ENCODE results near the gene SMIM21. TPM values are rescaled to one million over a fixed set of nuclear protein-coding genes. Genes with fewer than 3 reads are reported as not detected.

SMIM21 gene
- total RNA-seq, 1 donor from 2014 or later, result not detected

- H3K9me3 ChIP-seq (replicated peaks), result no peaks in the 10 kb centered on the region
- no peak for DNase-seq
- no peaks in the 10 kb centered on the region for H3K36me3 ChIP-seq
- intact Hi-C loops (cut with micrococcal nuclease), result no loop called here
- no peaks in the 10 kb centered on the region for H3K27me3 ChIP-seq (ENCODE audit: low read depth)
- TF ChIP-seq CTCF (IDR thresholded peaks at IDR 0.05; ENCODE audit: borderline replicate concordance), result no peak
- H3K4me3 ChIP-seq, result no peak overlapping the region
- H3K4me1 ChIP-seq, result no peaks in the 10 kb centered on the region
- H3K27ac ChIP-seq (replicated peaks), result no peak overlapping the region
Observed at GRCh38 chr18:75471850-75472249, 44.3 kb upstream of the SMIM21 start.

GRCh38 chr18:75467851-75468250 is 40.3 kb upstream of the SMIM21 start:
- H3K4me1 ChIP-seq, result peaks cover under 1% of the 10 kb centered on the region
- no peak overlapping the region for H3K4me3 ChIP-seq
- no peak for TF ChIP-seq CTCF (IDR thresholded peaks at IDR 0.05; ENCODE audit: borderline replicate concordance)
- no peaks in the 10 kb centered on the region for H3K9me3 ChIP-seq (replicated peaks)
- no peaks in the 10 kb centered on the region for H3K36me3 ChIP-seq
- no peak for DNase-seq
- H3K27me3 ChIP-seq (ENCODE audit: low read depth), result no peaks in the 10 kb centered on the region
- intact Hi-C loops (cut with micrococcal nuclease), result no loop called here
- no peak overlapping the region for H3K27ac ChIP-seq (replicated peaks)

- no peak overlapping the region for H3K4me3 ChIP-seq
- H3K36me3 ChIP-seq, result no peaks in the 10 kb centered on the region
- no peak for DNase-seq
- no peak for TF ChIP-seq CTCF (IDR thresholded peaks at IDR 0.05; ENCODE audit: borderline replicate concordance)
- peaks cover 4% of the 10 kb centered on the region for H3K4me1 ChIP-seq
- H3K27ac ChIP-seq (replicated peaks), result no peak overlapping the region
- H3K27me3 ChIP-seq (ENCODE audit: low read depth), result no peaks in the 10 kb centered on the region
- H3K9me3 ChIP-seq (replicated peaks), result no peaks in the 10 kb centered on the region
- intact Hi-C loops (cut with micrococcal nuclease), result no loop called here
Observed at GRCh38 chr18:75467281-75467795, 39.8 kb upstream of the SMIM21 start.

DNA sequence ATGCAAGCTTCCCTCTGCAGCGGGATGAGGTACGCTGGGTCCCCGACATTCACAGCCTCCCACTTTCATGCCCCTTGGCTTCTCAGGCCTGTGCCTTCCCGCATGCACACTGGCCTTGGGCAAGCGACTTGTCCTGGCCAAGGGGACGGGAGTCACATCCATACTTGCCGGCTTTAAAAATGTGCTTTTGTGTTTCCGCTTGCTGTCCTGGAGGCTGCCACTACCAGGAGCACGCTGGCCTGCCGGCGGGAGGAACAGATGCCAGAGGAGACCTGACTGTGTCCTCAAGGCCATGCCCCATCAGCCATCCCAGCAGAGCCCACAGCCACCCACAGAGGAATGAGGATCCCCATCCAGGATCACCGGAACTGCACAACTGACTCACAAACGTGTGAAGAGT is 36.9 kb upstream of the SMIM21 start:
- Histone ChIP-seq H3K27me3 (ENCODE audit: low read depth) (no peaks in the 10 kb centered on the region), H3K36me3 (no peaks in the 10 kb centered on the region), H3K4me3 (no peak overlapping the region), H3K9me3 (replicated peaks) (no peaks in the 10 kb centered on the region), H3K4me1 (peaks cover 11% of the 10 kb centered on the region), H3K27ac (replicated peaks) (no peak overlapping the region)
- no peak for TF ChIP-seq CTCF (IDR thresholded peaks at IDR 0.05; ENCODE audit: borderline replicate concordance)
- intact Hi-C loops (cut with micrococcal nuclease), result no loop called here
- DNase-seq, result no peak

DNA sequence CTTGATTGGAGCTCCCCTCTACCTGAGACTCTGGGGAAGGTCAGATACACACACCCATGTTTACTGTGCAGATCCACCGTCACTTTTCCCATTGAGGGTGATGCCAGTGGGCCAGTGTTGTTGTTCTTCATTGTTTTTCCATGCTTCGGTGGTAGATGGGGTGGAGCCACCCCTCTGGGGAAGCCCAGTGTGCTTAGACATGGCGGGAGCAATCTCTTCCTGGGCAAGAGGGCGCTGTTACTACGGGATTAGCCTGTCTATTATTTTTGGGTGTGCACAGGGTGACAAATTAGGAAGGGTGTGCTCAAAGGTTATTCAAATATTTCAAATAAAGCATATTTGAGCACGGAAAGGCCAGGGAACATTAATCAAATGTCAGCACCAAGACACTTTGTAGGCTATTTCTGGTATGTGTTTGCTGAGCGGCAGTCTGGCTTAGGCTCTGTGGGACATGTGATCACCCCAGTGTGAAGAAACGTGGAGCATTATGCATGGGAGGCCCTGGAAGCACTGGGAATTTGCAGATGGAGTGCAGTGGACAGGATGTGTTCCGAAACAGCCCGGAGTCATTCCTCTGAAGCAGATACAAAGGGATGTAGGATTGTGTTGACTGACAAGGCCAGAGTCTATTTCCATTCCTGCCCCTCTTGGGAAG is 34.8 kb upstream of the SMIM21 start:
- no peak for TF ChIP-seq CTCF (IDR thresholded peaks at IDR 0.05; ENCODE audit: borderline replicate concordance)
- H3K4me3 ChIP-seq, result no peak overlapping the region
- H3K36me3 ChIP-seq, result no peaks in the 10 kb centered on the region
- DNase-seq, result peak; percentile 28
- intact Hi-C loops (cut with micrococcal nuclease), result no loop called here
- H3K27me3 ChIP-seq (ENCODE audit: low read depth), result no peaks in the 10 kb centered on the region
- H3K9me3 ChIP-seq (replicated peaks), result peaks cover 10% of the 10 kb centered on the region
- peak overlapping the region; percentile 57 for H3K27ac ChIP-seq (replicated peaks)
- H3K4me1 ChIP-seq, result peaks cover 11% of the 10 kb centered on the region
